GM13977 (cell line): ENCODE measurements around the gene DNAI7.

Experiments used
- DNase-seq: peaks from one replicate; pipeline ENCODE4 v3.0.0; 2012; ENCODE audit warnings: low spot score
- in situ Hi-C: fragments of 300-500 bp; cut with MboI; formaldehyde crosslinking; loops from one replicate; pipeline ENCODE4 v1.12.0; 2022; ENCODE audit warnings: low sequenced_read_pairs, low pct_unique_long_range_greater_than_20kb, mixed read lengths, inconsistent platforms; ENCODE audit not compliant: unreplicated experiment
- TF ChIP-seq, protein P1 (sequence below): IDR thresholded peaks from 2 replicates; pipeline ENCODE4 v1.5.1; 2012; ENCODE audit warnings: mild to moderate bottlenecking, control low read depth; ENCODE audit not compliant: insufficient read depth; ENCODE audit errors: extremely low read depth, missing control alignments

The DNAI7 gene

DNA sequence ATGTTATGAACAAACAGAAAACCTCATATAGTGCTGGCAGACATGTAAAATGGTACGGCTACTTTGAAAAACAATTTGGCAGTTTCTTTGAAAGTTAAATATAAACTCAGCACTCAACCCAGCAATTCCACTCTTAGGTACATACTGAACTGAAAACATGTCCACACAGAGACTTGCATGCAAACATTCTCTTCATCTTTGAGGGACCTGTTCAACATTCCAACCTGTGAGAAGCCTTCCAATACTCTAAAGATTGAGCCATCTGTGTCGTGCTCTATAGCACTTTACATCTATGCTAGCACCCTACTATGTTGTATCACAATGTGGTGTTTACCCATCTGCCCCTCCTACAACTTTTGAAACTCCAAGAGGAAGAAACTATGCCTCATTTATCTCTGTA lies 79.3 kb downstream of the DNAI7 start:
- TF ChIP-seq, protein P1, sequence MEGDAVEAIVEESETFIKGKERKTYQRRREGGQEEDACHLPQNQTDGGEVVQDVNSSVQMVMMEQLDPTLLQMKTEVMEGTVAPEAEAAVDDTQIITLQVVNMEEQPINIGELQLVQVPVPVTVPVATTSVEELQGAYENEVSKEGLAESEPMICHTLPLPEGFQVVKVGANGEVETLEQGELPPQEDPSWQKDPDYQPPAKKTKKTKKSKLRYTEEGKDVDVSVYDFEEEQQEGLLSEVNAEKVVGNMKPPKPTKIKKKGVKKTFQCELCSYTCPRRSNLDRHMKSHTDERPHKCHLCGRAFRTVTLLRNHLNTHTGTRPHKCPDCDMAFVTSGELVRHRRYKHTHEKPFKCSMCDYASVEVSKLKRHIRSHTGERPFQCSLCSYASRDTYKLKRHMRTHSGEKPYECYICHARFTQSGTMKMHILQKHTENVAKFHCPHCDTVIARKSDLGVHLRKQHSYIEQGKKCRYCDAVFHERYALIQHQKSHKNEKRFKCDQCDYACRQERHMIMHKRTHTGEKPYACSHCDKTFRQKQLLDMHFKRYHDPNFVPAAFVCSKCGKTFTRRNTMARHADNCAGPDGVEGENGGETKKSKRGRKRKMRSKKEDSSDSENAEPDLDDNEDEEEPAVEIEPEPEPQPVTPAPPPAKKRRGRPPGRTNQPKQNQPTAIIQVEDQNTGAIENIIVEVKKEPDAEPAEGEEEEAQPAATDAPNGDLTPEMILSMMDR, result no peak
- in situ Hi-C loops, result no loop called here
- DNase-seq, result no peak

GRCh38 chr12:25113651-25114050 lies 81.3 kb downstream of the DNAI7 start:
- TF ChIP-seq, protein P1, result no peak
- no peak for DNase-seq
- in situ Hi-C loops, result no loop called here

- in situ Hi-C loops, result no loop called here
- DNase-seq, result no peak
- TF ChIP-seq, protein P1, result no peak
Measured at GRCh38 chr12:25110260-25110659, 84.7 kb downstream of the DNAI7 start.

DNA sequence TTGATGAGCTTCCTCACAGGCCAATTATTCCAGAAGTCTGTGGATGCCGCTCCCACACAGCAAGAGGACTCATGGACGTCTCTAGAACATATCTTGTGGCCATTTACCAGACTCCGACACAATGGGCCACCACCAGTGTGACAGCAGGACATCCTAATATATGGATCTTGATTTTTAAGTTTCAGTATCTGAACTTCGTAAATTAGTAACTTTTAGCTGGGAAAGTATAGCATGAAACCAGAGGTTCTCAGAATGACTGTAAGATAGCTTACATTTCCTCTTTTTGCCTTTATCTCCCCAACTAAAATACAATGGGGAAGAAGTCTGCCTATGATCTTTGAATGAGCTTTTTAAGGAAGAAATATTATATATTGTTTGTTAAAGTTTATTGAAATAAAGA lies 87.0 kb downstream of the DNAI7 start:
- DNase-seq, result peak; percentile 51
- TF ChIP-seq, protein P1, result no peak
- in situ Hi-C loops, result no loop called here

DNA sequence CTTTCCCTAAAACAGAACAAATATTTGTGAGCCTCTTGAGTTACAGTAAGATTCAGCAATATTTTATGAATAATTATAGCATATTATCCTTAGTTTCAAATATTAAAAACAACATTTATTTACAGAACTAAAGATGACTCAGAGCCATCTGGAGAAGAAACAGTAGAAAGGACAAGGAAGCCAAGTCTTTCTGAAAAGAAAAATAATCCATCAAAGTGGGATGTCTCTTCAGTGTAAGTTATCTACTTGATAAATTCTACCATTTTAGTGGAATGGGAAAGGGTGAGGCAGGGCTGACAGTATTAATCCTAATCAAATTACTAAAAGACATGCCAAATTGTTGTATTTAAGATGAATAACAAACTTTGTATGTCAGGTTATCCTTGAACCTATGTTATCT lies 88.1 kb downstream of the DNAI7 start:
- in situ Hi-C loops, result no loop called here
- no peak for DNase-seq
- TF ChIP-seq, protein P1, result no peak

DNA sequence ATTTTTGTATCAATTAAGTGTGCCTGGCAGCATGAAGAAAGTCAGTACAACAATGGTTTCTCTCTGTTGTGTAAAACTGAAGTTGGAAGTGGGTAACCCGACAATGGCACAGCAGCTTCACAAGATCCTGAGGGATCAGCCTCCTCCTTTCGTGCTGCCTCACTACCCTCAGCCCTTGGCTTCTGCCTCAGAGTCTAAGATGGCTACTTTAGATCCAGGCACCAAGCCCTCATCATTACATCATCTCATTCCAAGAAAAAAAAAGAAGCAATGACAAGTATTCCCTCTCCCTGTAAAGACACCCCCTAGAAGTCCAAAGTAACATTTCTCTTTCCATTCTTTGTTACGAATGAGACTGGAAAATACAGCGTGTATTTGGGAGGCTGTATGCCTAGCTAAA lies 92.6 kb downstream of the DNAI7 start:
- TF ChIP-seq, protein P1, result no peak

GRCh38 chr12:25101092-25101445 lies 93.9 kb downstream of the DNAI7 start:
- DNase-seq, result peak; percentile 14
- in situ Hi-C loops, result no loop called here
- TF ChIP-seq, protein P1, result no peak

More for the DNA sequence above, 92.6 kb downstream of the DNAI7 start:
- in situ Hi-C loops, result no loop called here
- no peak for DNase-seq
